T-cell (primary cell): Measurements from ENCODE around the gene APOA4. TPM values are rescaled to one million over a fixed set of nuclear protein-coding genes. Genes with fewer than 3 reads are reported as not detected.
A peak's percentile ranks its signal among the peaks of the same experiment; 100 is the strongest.

ENCODE experiments used
- ATAC-seq, 4 experiments: fragments of 200-7000 bp in 3 of 4; fragments of 150-1000 bp in 1 of 4; cut with Tn5 transposase; replicated peaks in 1 of 4; 1 replicate in 3 of 4; 2 replicates in 1 of 4; pipeline ENCODE4 v1.10.0; 2021; ENCODE audit warnings: moderate library complexity in 3 of 4, mild to moderate bottlenecking in 2 of 4, moderate number of reproducible peaks in 1 of 4
- CTCF ChIA-PET, 2 donors: fragments of 300-600 bp; sonication (Branson Sonifier 250); formaldehyde crosslinking; loops; one replicate each; lab custom pipeline; 2022; ENCODE audit warnings: antibody characterized with exemption in 2 of 2; lab: Charles Lee
- POLR2A ChIA-PET, 2 donors: fragments of 300-600 bp; sonication (Branson Sonifier 250); formaldehyde crosslinking; loops; one replicate each; lab custom pipeline; 2022; ENCODE audit warnings: antibody characterized with exemption in 2 of 2; lab: Charles Lee
- DNase-seq, 35 experiments: peaks; one replicate each; pipeline versions ENCODE4 v3.0.0 to v3.0.0-alpha.2; 2013 to 2023
- H3K27ac ChIP-seq: one replicate; pipeline ENCODE4 v1.5.1; 2013; ENCODE audit warnings: low read length
- H3K27me3 ChIP-seq, 2 experiments: replicated peaks in 1 of 2; 1 replicate in 1 of 2; 2 replicates in 1 of 2; pipeline versions ENCODE4 v1.6.1 to v1.7.0; 2013; ENCODE audit warnings: low read length in 1 of 2, mixed read lengths in 1 of 2; ENCODE audit not compliant: control insufficient read depth in 2 of 2, insufficient read depth in 2 of 2; ENCODE audit errors: extremely low read depth in 1 of 2
- H3K36me3 ChIP-seq, 2 donors: 1 replicate in 1 of 2; 2 replicates in 1 of 2; pipeline versions ENCODE4 v1.6.1 to v1.7.0; 2013; ENCODE audit warnings: low read length in 1 of 2; ENCODE audit not compliant: control insufficient read depth in 2 of 2, insufficient read depth in 1 of 2; ENCODE audit errors: extremely low read depth in 1 of 2
- H3K4me1 ChIP-seq, 2 experiments: 1 replicate in 1 of 2; 2 replicates in 1 of 2; pipeline versions ENCODE4 v1.6.1 to v1.7.0; 2013; ENCODE audit warnings: low read length in 2 of 2, mixed read lengths in 1 of 2; ENCODE audit not compliant: insufficient read depth in 2 of 2, control insufficient read depth in 1 of 2; ENCODE audit errors: extremely low read depth in 1 of 2
- H3K4me3 ChIP-seq, 2 donors: 1 replicate in 1 of 2; 2 replicates in 1 of 2; pipeline versions ENCODE4 v1.5.1 to v1.7.0; 2013; ENCODE audit warnings: mild to moderate bottlenecking in 2 of 2, low read length in 1 of 2, moderate library complexity in 1 of 2; ENCODE audit not compliant: control insufficient read depth in 1 of 2; ENCODE audit errors: extremely low read depth in 1 of 2
- H3K9me3 ChIP-seq: 2 replicates; pipeline ENCODE4 v1.7.0; 2013
- H3K27ac Mint-ChIP-seq, 2 donors: one replicate each; pipeline ENCODE4 v1.8.0; 2020 to 2021; ENCODE audit warnings: mild to moderate bottlenecking in 2 of 2, mixed read lengths in 2 of 2
- H3K27me3 Mint-ChIP-seq, 2 donors: one replicate each; pipeline ENCODE4 v1.8.0; 2021 to 2022; ENCODE audit warnings: mixed read lengths in 2 of 2
- H3K36me3 Mint-ChIP-seq: one replicate; pipeline ENCODE4 v1.8.0; 2021; ENCODE audit warnings: mixed read lengths
- H3K4me1 Mint-ChIP-seq, 3 donors: one replicate each; pipeline ENCODE4 v1.8.0; 2020 to 2022; ENCODE audit warnings: mixed read lengths in 3 of 3, mild to moderate bottlenecking in 1 of 3
- H3K4me3 Mint-ChIP-seq, 3 donors: one replicate each; pipeline ENCODE4 v1.8.0; 2020 to 2022; ENCODE audit warnings: mild to moderate bottlenecking in 3 of 3, mixed read lengths in 3 of 3, moderate library complexity in 3 of 3
- H3K9me3 Mint-ChIP-seq, 3 donors: one replicate each; pipeline ENCODE4 v1.8.0; 2020 to 2022; ENCODE audit warnings: mixed read lengths in 3 of 3
- WGBS: methylation state at CpG from one replicate; pipeline ENCODE4 v1.1.5; 2013; ENCODE audit warnings: missing lambda C conversion rate; ENCODE audit not compliant: insufficient coverage; 5-methylcytosine and 5-hydroxymethylcytosine counted together
- total RNA-seq, 35 experiments: library from RNA in 6 of 35; stranded (reverse) in 6 of 35; fragments of 120-200 nt in 1 of 35; gene quantifications; one replicate each; pipeline versions ENCODE4 v1.2.1 to v1.2.4 and lab custom pipeline; 2013 to 2026

Gene APOA4
- total RNA-seq, 5 donors from 2014 or later (not counting 1 experiment from before 2014, with no cell fraction given): not detected

DNA sequence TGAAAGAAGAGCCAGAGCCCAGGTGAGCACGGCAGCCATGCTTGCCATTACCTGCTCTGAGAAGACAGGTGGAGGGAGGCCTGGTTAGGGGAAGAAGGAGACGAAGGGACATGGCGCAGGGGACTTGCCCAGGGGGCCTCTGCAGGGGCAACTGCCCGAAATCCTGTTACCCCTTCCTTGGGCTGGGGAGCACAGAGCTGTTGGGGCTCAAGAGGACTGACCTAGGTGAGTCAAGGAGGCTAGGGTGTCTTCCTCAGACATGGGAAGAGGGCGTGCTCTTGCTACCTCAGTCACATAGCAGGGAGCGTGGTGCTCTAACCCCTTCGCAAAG, 31.3 kb downstream of the APOA4 start, which contains the start of gene APOA5:
Gene APOA5 (minus strand): TSS at position 67 of the 331 bp plus-strand sequence. CDS start 19 bp downstream, at position 48.
- H3K9me3 ChIP-seq: no peaks in the 10 kb centered on the region
- Mint-ChIP-seq H3K4me1 (peaks cover 26 to 31% (median 28%) of the 10 kb centered on the region in 3 donors), H3K9me3 (no peaks in the 10 kb centered on the region), H3K27ac (peak within 1 kb of the TSS in 1 of 2 donors; percentile 16), H3K36me3 (peaks cover 3% of the 10 kb centered on the region), H3K4me3 (peak within 1 kb of the TSS in 2 of 3 donors; percentile 31 to 41), H3K27me3 (peaks cover 0 to 4% of the 10 kb centered on the region in 2 donors)
- no peak within 1 kb of the TSS for H3K27ac ChIP-seq
- WGBS: 91% methylated on average over 4 of the region's 7 CpGs
- peaks cover 0 to under 1% of the 10 kb centered on the region in 2 donors for H3K36me3 ChIP-seq
- H3K27me3 ChIP-seq: peaks cover 0 to 11% of the 10 kb centered on the region in 2 experiments
- POLR2A ChIA-PET: interaction anchor here (0.7 to 1.5 kb wide), 2 partner anchors 44 to 286 kb away, joined by 3 read pairs; no protein-coding TSS in a partner anchor
- no peak for ATAC-seq
- H3K4me1 ChIP-seq: peaks cover 6 to 31% of the 10 kb centered on the region in 2 experiments
- H3K4me3 ChIP-seq: peak within 1 kb of the TSS in 1 of 2 donors; percentile 40
- DNase-seq: no peak
- CTCF ChIA-PET: interaction anchor here (0.5 to 3.0 kb wide), 17 partner anchors 12 to 439 kb away, joined by 3 to 38 read pairs (median 4); partner anchors contain the start of gene SIDT2 (in 1 of the 2)

- peak overlapping the region in 1 of 2 donors; percentile 16 for H3K27ac Mint-ChIP-seq
- ChIA-PET CTCF (interaction anchor here (0.5 to 3.0 kb wide), 20 partner anchors 11 to 439 kb away, joined by 3 to 38 read pairs (median 4); partner anchors contain the start of gene SIDT2 (in 1 of the 2)), POLR2A (interaction anchor here (0.7 to 1.5 kb wide), 2 partner anchors 45 to 286 kb away, joined by 3 read pairs; no protein-coding TSS in a partner anchor)
Observed at GRCh38 chr11:116791002-116791812, 31.9 kb downstream of the APOA4 start.

DNA sequence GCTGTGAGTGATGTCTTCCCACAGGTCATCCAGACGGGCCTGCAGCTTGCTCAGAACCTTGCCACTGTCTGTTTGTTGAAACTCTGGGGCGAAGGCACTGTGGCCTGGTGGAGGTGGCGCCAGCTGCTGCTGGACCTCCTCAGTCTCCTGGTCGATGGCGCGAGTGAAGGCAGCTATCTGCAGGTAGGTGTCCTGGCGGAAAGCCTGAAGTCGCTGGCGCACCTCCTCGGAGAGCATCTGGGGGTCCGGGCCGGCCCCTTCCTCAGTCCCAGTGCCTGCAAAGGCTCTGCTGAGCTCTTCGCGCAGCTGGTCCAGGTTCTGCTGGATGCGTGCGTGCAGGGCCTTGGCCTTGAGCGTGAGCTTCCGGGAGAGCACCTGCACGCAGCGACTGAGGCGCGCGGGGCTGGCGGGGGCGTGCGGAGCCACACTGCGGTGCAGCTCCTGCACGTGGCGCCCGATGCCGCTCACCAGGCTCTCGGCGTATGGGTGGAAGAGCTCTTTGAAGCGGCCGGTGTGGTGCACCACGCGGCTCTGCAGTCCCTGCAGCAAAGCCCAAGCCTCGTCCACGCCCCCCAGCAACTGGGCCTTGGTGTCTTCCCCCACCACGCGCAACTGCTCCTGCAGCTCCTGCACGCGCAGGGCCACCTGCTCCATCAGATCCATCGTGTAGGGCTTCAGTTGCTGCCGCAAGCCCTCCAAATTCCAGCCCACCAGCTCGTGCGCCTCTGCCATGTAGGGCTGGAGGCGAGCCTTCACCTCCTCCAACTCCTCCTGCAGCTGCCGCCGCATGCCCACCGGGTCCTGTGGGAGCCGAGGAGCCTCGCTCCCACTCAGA, 32.7 kb downstream of the APOA4 start:
- peaks cover 37 to 44% (median 42%) of the 10 kb centered on the region in 3 donors for H3K4me1 Mint-ChIP-seq
- peaks cover 0 to 11% of the 10 kb centered on the region in 2 experiments for H3K27me3 ChIP-seq
- ATAC-seq (no peak), DNase-seq (no peak)
- peaks cover 16% of the 10 kb centered on the region for H3K36me3 Mint-ChIP-seq
- no peak overlapping the region for H3K4me3 ChIP-seq
- H3K27ac Mint-ChIP-seq: peak overlapping the region in 1 of 2 donors; percentile 16
- H3K4me3 Mint-ChIP-seq: peak overlapping the region in 1 of 3 donors; percentile 41
- no peaks in the 10 kb centered on the region for H3K9me3 Mint-ChIP-seq
- H3K27me3 Mint-ChIP-seq: peaks cover 0 to 4% of the 10 kb centered on the region in 2 donors
- H3K36me3 ChIP-seq: peaks cover 0 to 14% of the 10 kb centered on the region in 2 donors
- no peaks in the 10 kb centered on the region for H3K9me3 ChIP-seq
- no peak overlapping the region for H3K27ac ChIP-seq
- ChIA-PET CTCF (interaction anchor here (0.5 to 3.0 kb wide), 24 partner anchors 9 to 476 kb away, joined by 3 to 38 read pairs (median 4); partner anchors contain the start of gene SIDT2 (in 1 of the 2)), POLR2A (no interaction called here)
- peaks cover 9 to 37% of the 10 kb centered on the region in 2 experiments for H3K4me1 ChIP-seq
- 85% methylated on average over 48 of the region's 53 CpGs for WGBS

More at GRCh38 chr11:116791002-116791812, 31.9 kb downstream of the APOA4 start:
- H3K27me3 ChIP-seq: peaks cover 0 to 11% of the 10 kb centered on the region in 2 experiments
- Mint-ChIP-seq H3K4me1 (peaks cover 32 to 36% (median 34%) of the 10 kb centered on the region in 3 donors), H3K4me3 (peak overlapping the region in 2 of 3 donors; percentile 31 to 41), H3K36me3 (peaks cover 8% of the 10 kb centered on the region), H3K27me3 (peaks cover 0 to 4% of the 10 kb centered on the region in 2 donors), H3K9me3 (no peaks in the 10 kb centered on the region)
- DNase-seq (peak; percentile 16 to 84 (median 68)), ATAC-seq (peak; percentile 42 to 62 (median 52))
- H3K36me3 ChIP-seq: peaks cover 0 to 6% of the 10 kb centered on the region in 2 donors
- peaks cover 9 to 36% of the 10 kb centered on the region in 2 experiments for H3K4me1 ChIP-seq
- H3K4me3 ChIP-seq: peak overlapping the region in 1 of 2 donors; percentile 40
- no peaks in the 10 kb centered on the region for H3K9me3 ChIP-seq
- no peak overlapping the region for H3K27ac ChIP-seq
- 34% methylated on average over 30 of the region's 31 CpGs for WGBS

GRCh38 chr11:116788975-116789374, 34.1 kb downstream of the APOA4 start:
- Mint-ChIP-seq H3K36me3 (peaks cover 31% of the 10 kb centered on the region), H3K27me3 (no peaks in the 10 kb centered on the region), H3K9me3 (no peaks in the 10 kb centered on the region), H3K4me3 (peak overlapping the region; percentile 82 to 97 (median 93)), H3K27ac (peak overlapping the region in 1 of 2 donors; percentile 6), H3K4me1 (peaks cover 44 to 56% (median 55%) of the 10 kb centered on the region in 3 donors)
- Histone ChIP-seq H3K27me3 (peaks cover 0 to 11% of the 10 kb centered on the region in 2 experiments), H3K36me3 (peaks cover 0 to 28% of the 10 kb centered on the region in 2 donors), H3K4me3 (no peak overlapping the region), H3K4me1 (peaks cover 9 to 37% of the 10 kb centered on the region in 2 experiments), H3K27ac (no peak overlapping the region), H3K9me3 (no peaks in the 10 kb centered on the region)
- WGBS: 100% methylated on average over 2 of the region's 4 CpGs
- CTCF ChIA-PET: interaction anchor here (0.6 to 1.3 kb wide), 2 partner anchors 34 to 355 kb away, joined by 3 read pairs; partner anchors contain the start of gene PAFAH1B2 (in 1 of the 2)
- POLR2A ChIA-PET: no interaction called here
- DNase-seq: no peak
- no peak for ATAC-seq

GRCh38 chr11:116788534-116788933, 34.6 kb downstream of the APOA4 start:
- Mint-ChIP-seq H3K4me3 (peak overlapping the region; percentile 82 to 97 (median 93)), H3K27me3 (no peaks in the 10 kb centered on the region), H3K4me1 (peaks cover 44 to 56% (median 56%) of the 10 kb centered on the region in 3 donors), H3K27ac (peak overlapping the region; percentile 94 to 96), H3K36me3 (peaks cover 32% of the 10 kb centered on the region), H3K9me3 (no peaks in the 10 kb centered on the region)
- ATAC-seq (no peak), DNase-seq (no peak)
- peaks cover 9 to 37% of the 10 kb centered on the region in 2 experiments for H3K4me1 ChIP-seq
- H3K27me3 ChIP-seq: peaks cover 0 to 11% of the 10 kb centered on the region in 2 experiments
- H3K36me3 ChIP-seq: peaks cover 0 to 33% of the 10 kb centered on the region in 2 donors
- POLR2A ChIA-PET: interaction anchor here (0.6 to 1.8 kb wide), 7 partner anchors 15 to 539 kb away, joined by 3 to 6 read pairs (median 3); partner anchors contain the start of genes PAFAH1B2 (in 2 of the 2) and CEP164 (in 1 of the 2)
- no peaks in the 10 kb centered on the region for H3K9me3 ChIP-seq
- CTCF ChIA-PET: interaction anchor here (0.6 to 2.3 kb wide), 6 partner anchors 25 to 356 kb away, joined by 3 to 14 read pairs (median 4); partner anchors contain the start of gene PAFAH1B2 (in 1 of the 2)
- peak overlapping the region; percentile 82 to 93 for H3K4me3 ChIP-seq
- WGBS: no CpG with 5 or more reads among the region's 4 CpGs
- peak overlapping the region; percentile 79 for H3K27ac ChIP-seq
